Stomach (tissue), 9 donors: ENCODE measurements around the gene RASD2. TPM values are rescaled to one million over a fixed set of nuclear protein-coding genes. Genes with fewer than 3 reads are reported as not detected.
"Not testable (repeated sequence)": the region's sequence is repeated elsewhere in the genome, so short reads cannot be mapped to it uniquely, and the experiment has no call there.

Experiments used
- DNase-seq, 2 donors: peaks; one replicate each; pipeline versions ENCODE4 v3.0.0 to v3.0.0-alpha.2; 2013 to 2019
- H3K27ac ChIP-seq, 5 donors: fragments of 200-600 bp in 4 of 5; sonication (generic) in 4 of 5; one replicate each; pipeline ENCODE4 v1.5.1; 2013 to 2019; ENCODE audit warnings: mild to moderate bottlenecking in 1 of 5, moderate library complexity in 1 of 5
- H3K27me3 ChIP-seq, 3 donors: fragments of 200-600 bp; sonication (generic); one replicate each; pipeline ENCODE4 v1.5.1; 2017 to 2019; ENCODE audit warnings: mixed run types in 1 of 3
- H3K36me3 ChIP-seq, 4 donors: fragments of 200-600 bp; sonication (generic); 1 replicate in 3 of 4; 2 replicates in 1 of 4; pipeline ENCODE4 v1.5.1; 2016 to 2019
- H3K4me1 ChIP-seq, 4 donors: fragments of 200-600 bp; sonication (generic); one replicate each; pipeline ENCODE4 v1.5.1; 2016 to 2019
- H3K4me3 ChIP-seq, 4 donors: fragments of 200-600 bp; sonication (generic) in 3 of 4; one replicate each; pipeline ENCODE4 v1.5.1; 2016 to 2019; ENCODE audit warnings: mild to moderate bottlenecking in 1 of 4
- H3K9me3 ChIP-seq, 4 donors: fragments of 200-600 bp; sonication (generic); one replicate each; pipeline ENCODE4 v1.5.1; 2016 to 2019
- EP300 ChIP-seq: sonication (generic); formaldehyde crosslinking; IDR thresholded peaks from one replicate; pipeline ENCODE4 v1.6.1; 2017; ENCODE audit warnings: antibody characterized with exemption
- POLR2A ChIP-seq, 4 donors: fragments of 450-650 bp; IDR thresholded peaks; one replicate each; pipeline ENCODE4 v1.6.1; 2016; ENCODE audit warnings: antibody characterized with exemption in 4 of 4, control low read depth in 2 of 4, mild to moderate bottlenecking in 1 of 4, moderate library complexity in 1 of 4
- POLR2AphosphoS5 ChIP-seq, 3 donors: sonication (generic); formaldehyde crosslinking; IDR thresholded peaks; one replicate each; pipeline ENCODE4 v1.6.1; 2016; ENCODE audit warnings: antibody characterized with exemption in 3 of 3
- WGBS, 5 donors: extraction: QIAGEN DNeasy Blood & Tissue Kit in 3 of 5; methylation state at CpG; one replicate each; pipeline versions ENCODE4 v1.1.5 to v1.1.7; 2013 to 2018; 5-methylcytosine and 5-hydroxymethylcytosine counted together
- intact Hi-C: fragments of 100-400 bp; cut with DNase I; formaldehyde crosslinking; loops from one replicate; pipeline ENCODE4 v1.15.1; 2023; ENCODE audit warnings: low total_unique reads
- polyA plus RNA-seq, 3 donors: library from polyadenylated mRNA; stranded (reverse); fragments of 200-250 nt; gene quantifications; one replicate each; pipeline ENCODE4 v1.2.3, GENCODE V29; 2013
- total RNA-seq, 5 donors: library from RNA; depleted of rRNA; stranded (reverse); fragments of >200 nt; gene quantifications; one replicate each; pipeline versions ENCODE4 v1.1.0 to v1.2.3, GENCODE V29; 2014 to 2016
- TF ChIP-seq, protein P1 (sequence below), 7 experiments: fragments of 450-650 bp in 4 of 7; fragments of 200-600 bp in 3 of 7; sonication (generic) in 3 of 7; IDR thresholded peaks; one replicate each; pipeline ENCODE4 v1.5.1; 2016 to 2019; ENCODE audit warnings: antibody characterized with exemption in 7 of 7, control low read depth in 2 of 7, mild to moderate bottlenecking in 1 of 7
- donor health status: healthy with polysubstance abuse.
- donor health status: Bipolar disorder and iron deficiency.
- donor health status: healthy.

The RASD2 gene
- total and polyA plus RNA-seq, 8 donors, result 0.43 to 3.6 (median 0.72) TPM

DNA sequence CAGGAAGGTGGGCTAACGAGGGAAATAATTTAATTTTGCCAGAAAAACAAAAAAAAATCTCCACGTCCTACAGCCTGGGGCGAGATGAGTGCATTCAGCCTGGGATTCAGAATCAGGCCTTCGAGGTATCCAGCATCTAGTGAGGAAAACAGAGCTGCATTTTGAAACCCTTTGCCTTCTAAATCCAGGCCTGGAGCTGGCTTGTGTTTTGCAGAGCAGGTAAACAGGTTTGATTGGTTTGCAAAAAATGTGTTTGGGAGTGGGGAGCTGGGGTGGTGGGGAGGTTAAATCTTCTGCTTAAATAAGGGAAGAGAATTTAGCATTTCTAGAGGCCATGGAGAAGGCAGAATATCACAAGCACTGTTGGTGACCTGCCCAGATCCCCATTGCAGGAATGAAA lies 29.7 kb upstream of the RASD2 start:
- 81 to 85% (median 84%) methylated on average over 4 of the region's 4 CpGs for WGBS, 5 donors
- Histone ChIP-seq H3K4me3 (no peak overlapping the region), H3K27me3 (peaks cover 0 to 3% (median 0%) of the 10 kb centered on the region in 3 donors), H3K9me3 (no peaks in the 10 kb centered on the region), H3K27ac (no peak overlapping the region), H3K4me1 (peaks cover 0 to 7% (median 3%) of the 10 kb centered on the region in 4 donors), H3K36me3 (no peaks in the 10 kb centered on the region)
- no peak for TF ChIP-seq POLR2AphosphoS5 (IDR thresholded peaks at IDR 0.05)
- TF ChIP-seq, protein P1, sequence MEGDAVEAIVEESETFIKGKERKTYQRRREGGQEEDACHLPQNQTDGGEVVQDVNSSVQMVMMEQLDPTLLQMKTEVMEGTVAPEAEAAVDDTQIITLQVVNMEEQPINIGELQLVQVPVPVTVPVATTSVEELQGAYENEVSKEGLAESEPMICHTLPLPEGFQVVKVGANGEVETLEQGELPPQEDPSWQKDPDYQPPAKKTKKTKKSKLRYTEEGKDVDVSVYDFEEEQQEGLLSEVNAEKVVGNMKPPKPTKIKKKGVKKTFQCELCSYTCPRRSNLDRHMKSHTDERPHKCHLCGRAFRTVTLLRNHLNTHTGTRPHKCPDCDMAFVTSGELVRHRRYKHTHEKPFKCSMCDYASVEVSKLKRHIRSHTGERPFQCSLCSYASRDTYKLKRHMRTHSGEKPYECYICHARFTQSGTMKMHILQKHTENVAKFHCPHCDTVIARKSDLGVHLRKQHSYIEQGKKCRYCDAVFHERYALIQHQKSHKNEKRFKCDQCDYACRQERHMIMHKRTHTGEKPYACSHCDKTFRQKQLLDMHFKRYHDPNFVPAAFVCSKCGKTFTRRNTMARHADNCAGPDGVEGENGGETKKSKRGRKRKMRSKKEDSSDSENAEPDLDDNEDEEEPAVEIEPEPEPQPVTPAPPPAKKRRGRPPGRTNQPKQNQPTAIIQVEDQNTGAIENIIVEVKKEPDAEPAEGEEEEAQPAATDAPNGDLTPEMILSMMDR (IDR thresholded peaks at IDR 0.05), result no peak
- no peak for TF ChIP-seq EP300
- TF ChIP-seq POLR2A (IDR thresholded peaks at IDR 0.05), result no peak
- intact Hi-C loops, result no loop called here
- DNase-seq, result no peak

DNA sequence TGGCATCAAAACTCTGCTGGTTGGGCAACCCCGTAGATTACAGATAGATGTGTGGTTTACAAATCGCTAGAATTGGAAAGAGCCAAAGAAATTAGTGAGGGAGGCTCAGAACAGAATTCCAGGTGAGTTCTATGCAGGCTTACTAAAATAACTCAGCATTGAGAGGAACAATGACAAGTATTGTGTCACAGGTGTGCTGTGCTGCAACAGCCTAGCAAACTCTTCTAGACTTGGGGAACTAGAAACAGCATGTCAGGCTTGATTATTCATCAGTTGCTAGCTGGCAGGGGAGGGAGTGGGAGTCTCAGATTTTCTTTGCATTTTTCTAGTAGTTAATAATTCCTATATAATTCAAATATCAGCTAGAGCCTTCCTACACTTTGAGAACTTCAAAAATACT lies 26.3 kb upstream of the RASD2 start:
- TF ChIP-seq POLR2AphosphoS5 (IDR thresholded peaks at IDR 0.05) (no peak), EP300 (no peak), POLR2A (IDR thresholded peaks at IDR 0.05) (no peak)
- TF ChIP-seq, protein P1 (IDR thresholded peaks at IDR 0.05), result no peak
- Histone ChIP-seq H3K4me1 (peaks cover 0 to 9% (median 4%) of the 10 kb centered on the region in 4 donors), H3K4me3 (no peak overlapping the region), H3K27me3 (peaks cover 0 to 30% (median 0%) of the 10 kb centered on the region in 3 donors), H3K9me3 (no peaks in the 10 kb centered on the region), H3K27ac (no peak overlapping the region), H3K36me3 (no peaks in the 10 kb centered on the region)
- no peak for DNase-seq
- intact Hi-C loops, result no loop called here
- whole genome bisulfite sequencing, 5 donors, result 51 to 71% (median 65%) methylated on average over 2 of the region's 2 CpGs

DNA sequence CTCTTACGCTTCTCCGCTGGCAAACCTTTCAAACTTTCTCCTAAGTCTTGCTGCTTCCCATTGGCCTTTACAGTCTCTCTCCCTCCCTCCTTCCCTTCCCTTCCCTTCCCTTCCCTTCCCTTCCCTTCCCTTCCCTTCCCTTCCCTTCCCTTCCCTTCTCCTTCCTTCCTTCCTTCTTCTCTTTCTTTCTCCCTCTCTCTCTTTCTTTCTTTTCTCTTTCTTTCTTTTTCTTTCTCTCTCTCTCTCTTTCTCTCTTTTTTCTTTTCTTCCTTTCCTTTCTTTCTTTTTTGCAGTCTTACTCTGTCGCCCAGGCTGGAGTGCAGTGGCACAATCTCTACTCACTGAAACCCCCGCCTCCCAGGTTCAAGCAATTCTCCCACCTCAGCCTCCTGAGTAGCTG lies 24.7 kb upstream of the RASD2 start:
- H3K27me3 ChIP-seq, result peaks cover 0 to 38% (median 0%) of the 10 kb centered on the region in 3 donors
- H3K27ac ChIP-seq, DNase-seq, intact Hi-C loops, H3K4me1 ChIP-seq, H3K9me3 ChIP-seq, H3K4me3 ChIP-seq, H3K36me3 ChIP-seq: not testable (repeated sequence)
- 94 to 100% (median 97%) methylated on average over 4 of the region's 4 CpGs for WGBS, 5 donors

DNA sequence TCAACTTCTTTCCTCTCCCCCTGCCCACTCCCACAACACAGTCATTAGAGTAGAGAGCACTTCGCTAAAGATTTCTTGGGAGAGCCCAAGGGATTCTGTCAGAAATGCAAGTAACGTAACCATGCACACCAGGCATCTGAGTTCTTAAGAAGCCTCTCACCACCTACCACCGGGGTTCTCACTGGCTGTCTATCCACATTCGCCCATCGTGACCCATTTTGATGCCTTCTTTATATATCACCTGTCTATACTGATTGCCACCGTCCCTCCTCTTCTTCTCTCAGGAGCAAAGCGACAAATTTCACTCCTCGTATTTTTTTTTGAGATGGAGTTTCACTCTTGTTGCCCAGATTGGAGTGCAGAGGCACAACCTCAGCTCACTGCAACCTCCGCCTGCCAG lies 23.9 kb upstream of the RASD2 start:
- peaks cover 0 to 9% (median 4%) of the 10 kb centered on the region in 4 donors for H3K4me1 ChIP-seq
- 87 to 95% (median 93%) methylated on average over 9 of the region's 9 CpGs for WGBS, 5 donors

DNA sequence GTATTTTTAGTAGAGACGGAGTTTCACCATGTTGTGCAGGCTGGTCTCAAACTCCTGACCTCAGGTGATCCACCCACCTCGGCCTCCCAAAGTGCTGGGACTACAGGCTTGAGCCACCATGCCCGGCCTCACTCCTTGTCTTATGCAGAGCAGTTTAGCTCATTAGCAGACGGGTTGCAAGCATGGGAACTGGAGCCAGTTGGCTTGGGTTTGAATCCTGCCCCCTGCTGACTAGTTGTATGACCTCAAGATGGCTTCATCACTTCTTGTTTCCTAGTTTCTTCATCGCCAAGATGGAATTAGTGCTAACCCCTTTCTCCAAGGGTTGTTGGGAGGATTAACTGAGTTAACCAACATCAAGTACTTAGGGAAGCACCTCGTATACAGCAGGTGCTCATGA lies 23.4 kb upstream of the RASD2 start:
- Histone ChIP-seq H3K27me3 (peaks cover 0 to 38% (median 0%) of the 10 kb centered on the region in 3 donors), H3K9me3 (no peaks in the 10 kb centered on the region), H3K4me3 (no peak overlapping the region), H3K4me1 (peaks cover 0 to 9% (median 4%) of the 10 kb centered on the region in 4 donors), H3K36me3 (no peaks in the 10 kb centered on the region), H3K27ac (no peak overlapping the region)
- WGBS, 5 donors, result 86 to 90% (median 89%) methylated on average over 6 of the region's 6 CpGs
- DNase-seq, result no peak
- intact Hi-C loops, result no loop called here
- no peak for TF ChIP-seq POLR2AphosphoS5 (IDR thresholded peaks at IDR 0.05)
- TF ChIP-seq, protein P1 (IDR thresholded peaks at IDR 0.05), result no peak
- TF ChIP-seq POLR2A (IDR thresholded peaks at IDR 0.05), result no peak
- TF ChIP-seq EP300, result no peak

More for the DNA sequence above, 23.9 kb upstream of the RASD2 start:
- no peak overlapping the region for H3K27ac ChIP-seq
- TF ChIP-seq POLR2A (IDR thresholded peaks at IDR 0.05) (no peak), POLR2AphosphoS5 (IDR thresholded peaks at IDR 0.05) (no peak), EP300 (no peak)
- TF ChIP-seq, protein P1 (IDR thresholded peaks at IDR 0.05), result no peak
- no peaks in the 10 kb centered on the region for H3K9me3 ChIP-seq
- no peak overlapping the region for H3K4me3 ChIP-seq
- intact Hi-C loops, result no loop called here
- H3K36me3 ChIP-seq, result no peaks in the 10 kb centered on the region
- peaks cover 0 to 38% (median 0%) of the 10 kb centered on the region in 3 donors for H3K27me3 ChIP-seq
- no peak for DNase-seq
